ENCODE data around the gene GGA2.

Gene GGA2

DNA sequence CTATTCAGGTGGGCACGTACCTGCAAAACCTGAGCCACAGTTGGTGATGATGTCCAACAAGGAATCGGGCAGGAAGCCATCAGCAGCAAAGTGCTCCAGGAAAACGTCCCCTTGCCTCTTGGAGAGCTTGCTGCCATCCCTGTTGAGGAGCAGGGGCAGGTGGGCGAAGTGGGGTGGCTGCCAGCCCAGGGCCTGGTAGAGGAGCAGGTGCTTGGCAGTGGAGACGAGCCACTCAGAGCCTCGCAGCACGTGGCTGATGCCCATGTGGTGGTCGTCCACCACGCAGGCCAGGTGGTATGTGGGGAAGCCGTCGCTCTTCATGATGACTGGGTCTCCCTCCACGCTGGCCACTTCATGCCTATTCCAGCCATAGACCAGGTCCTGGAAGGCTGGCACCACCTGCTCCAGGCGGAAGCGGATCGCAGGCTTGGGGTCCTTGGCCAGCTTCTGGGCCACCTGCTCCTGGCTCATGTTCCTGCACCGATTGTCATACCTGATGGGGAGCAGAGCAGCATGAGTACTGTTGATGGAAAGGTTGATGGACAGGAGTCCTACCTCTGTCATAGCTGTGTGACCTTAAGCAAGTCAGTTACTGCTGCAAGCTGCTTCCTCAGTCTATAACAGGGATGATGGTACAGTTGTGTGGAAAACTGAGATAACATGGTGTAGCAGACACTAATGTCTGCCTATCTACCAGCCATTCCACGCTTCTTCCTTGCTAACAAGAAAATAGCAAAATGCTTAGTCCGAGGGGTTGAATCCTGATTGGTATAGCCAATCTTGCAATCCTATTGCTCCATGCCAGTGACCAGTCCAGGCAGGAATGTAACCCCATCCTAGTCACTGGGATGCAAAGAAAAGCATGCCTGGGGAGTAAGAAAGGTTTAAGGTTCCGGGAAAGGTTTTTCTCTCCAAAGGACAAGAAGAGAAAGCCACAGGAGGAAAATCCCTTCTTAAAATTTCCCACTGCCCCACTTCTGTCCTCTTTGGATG lies 24.9 kb upstream of the GGA2 start:
- TF ChIP-seq, protein P1, sequence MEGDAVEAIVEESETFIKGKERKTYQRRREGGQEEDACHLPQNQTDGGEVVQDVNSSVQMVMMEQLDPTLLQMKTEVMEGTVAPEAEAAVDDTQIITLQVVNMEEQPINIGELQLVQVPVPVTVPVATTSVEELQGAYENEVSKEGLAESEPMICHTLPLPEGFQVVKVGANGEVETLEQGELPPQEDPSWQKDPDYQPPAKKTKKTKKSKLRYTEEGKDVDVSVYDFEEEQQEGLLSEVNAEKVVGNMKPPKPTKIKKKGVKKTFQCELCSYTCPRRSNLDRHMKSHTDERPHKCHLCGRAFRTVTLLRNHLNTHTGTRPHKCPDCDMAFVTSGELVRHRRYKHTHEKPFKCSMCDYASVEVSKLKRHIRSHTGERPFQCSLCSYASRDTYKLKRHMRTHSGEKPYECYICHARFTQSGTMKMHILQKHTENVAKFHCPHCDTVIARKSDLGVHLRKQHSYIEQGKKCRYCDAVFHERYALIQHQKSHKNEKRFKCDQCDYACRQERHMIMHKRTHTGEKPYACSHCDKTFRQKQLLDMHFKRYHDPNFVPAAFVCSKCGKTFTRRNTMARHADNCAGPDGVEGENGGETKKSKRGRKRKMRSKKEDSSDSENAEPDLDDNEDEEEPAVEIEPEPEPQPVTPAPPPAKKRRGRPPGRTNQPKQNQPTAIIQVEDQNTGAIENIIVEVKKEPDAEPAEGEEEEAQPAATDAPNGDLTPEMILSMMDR (IDR thresholded peaks at IDR 0.05; ENCODE audit: control insufficient read depth, insufficient read depth, low read depth, low read length, missing control alignments), result no peak
- no peak overlapping the region for H3K4me3 ChIP-seq (ENCODE audit: control insufficient read depth, low read depth, low read length)
- DNase-seq (ENCODE audit: low read depth), result no peak

DNA sequence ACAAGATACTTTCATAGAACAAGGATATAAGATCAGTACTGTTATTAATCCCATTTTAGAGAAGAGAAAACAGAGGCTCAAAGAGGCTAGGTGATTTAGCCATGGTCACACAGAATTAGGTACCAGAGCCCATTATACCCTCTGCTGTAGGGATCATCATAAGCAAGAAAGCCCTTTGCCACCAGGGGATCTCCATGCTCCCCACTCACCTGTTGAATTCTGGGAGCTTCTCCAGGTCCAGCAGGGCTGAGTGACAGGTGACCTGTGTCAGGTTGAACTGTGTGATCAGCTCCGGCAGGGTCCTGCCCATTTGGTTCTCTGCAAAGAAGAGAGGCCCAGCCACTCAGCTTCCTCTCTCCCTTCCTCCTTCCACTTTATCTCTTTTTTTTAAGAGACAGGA lies 22.2 kb upstream of the GGA2 start:
- no peak overlapping the region for H3K4me3 ChIP-seq (ENCODE audit: control insufficient read depth, low read depth, low read length)
- TF ChIP-seq, protein P1 (IDR thresholded peaks at IDR 0.05; ENCODE audit: control insufficient read depth, insufficient read depth, low read depth, low read length, missing control alignments), result no peak
- no peak for DNase-seq (ENCODE audit: low read depth)

DNA sequence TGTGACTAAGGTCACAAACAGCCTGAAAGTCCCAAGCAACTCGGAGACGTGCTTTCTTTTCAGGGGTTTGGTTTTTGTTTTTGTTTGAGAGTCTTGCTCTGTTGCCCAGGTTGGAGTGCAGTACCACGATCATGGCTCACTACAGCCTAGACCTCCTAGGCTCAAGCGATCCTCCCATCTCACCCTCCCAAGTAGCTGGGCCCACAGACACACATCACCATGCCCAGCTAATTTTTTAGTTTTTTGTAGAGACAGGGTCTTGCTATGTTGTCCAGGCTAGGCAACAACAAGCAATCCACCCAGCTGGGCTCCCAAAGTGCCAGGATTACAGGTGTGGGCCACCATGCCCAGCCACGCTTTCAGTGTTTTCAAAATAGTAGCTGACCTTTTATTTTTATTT lies 19.8 kb upstream of the GGA2 start:
- no peak for DNase-seq (ENCODE audit: low read depth)
- TF ChIP-seq, protein P1 (IDR thresholded peaks at IDR 0.05; ENCODE audit: control insufficient read depth, insufficient read depth, low read depth, low read length, missing control alignments), result no peak
- H3K4me3 ChIP-seq (ENCODE audit: control insufficient read depth, low read depth, low read length), result no peak overlapping the region

GRCh38 chr16:23528644-23529310 lies 18.5 kb upstream of the GGA2 start:
- TF ChIP-seq, protein P1 (IDR thresholded peaks at IDR 0.05; ENCODE audit: control insufficient read depth, insufficient read depth, low read depth, low read length, missing control alignments), result no peak
- no peak for DNase-seq (ENCODE audit: low read depth)
- no peak overlapping the region for H3K4me3 ChIP-seq (ENCODE audit: control insufficient read depth, low read depth, low read length)

DNA sequence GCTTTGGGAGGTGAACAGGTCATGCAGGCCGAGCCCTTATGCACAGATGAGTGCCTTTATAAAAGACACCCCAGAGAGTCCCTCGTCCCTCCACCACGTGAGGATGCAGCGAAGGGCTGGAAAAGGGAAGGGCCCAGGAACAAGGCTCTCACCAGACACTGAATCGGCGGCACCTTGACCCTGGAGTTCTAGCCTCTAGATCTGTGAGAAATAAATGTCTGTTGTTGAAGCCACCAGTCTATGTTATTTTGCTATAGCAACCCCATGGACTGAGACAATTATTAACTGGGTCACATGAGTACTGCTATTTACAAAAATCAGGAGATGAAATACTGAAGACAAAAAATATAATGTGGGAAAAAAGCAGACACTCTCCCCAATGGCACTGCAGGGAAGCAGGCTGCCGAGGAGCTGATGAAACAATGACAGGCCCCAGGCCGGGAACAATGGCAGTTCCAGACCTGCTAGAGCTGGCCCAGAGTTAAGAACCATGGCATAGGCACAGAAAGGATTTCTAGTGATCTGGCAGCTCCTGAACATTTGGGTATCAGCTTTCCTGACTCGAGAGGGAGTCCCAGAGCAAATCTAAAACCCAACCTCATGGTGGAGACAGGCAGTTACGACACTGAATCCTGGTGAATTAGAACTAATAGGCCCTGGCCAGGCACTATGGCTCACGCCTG lies 17.8 kb upstream of the GGA2 start:
- no peak for DNase-seq (ENCODE audit: low read depth)
- TF ChIP-seq, protein P1 (IDR thresholded peaks at IDR 0.05; ENCODE audit: control insufficient read depth, insufficient read depth, low read depth, low read length, missing control alignments), result no peak

DNA sequence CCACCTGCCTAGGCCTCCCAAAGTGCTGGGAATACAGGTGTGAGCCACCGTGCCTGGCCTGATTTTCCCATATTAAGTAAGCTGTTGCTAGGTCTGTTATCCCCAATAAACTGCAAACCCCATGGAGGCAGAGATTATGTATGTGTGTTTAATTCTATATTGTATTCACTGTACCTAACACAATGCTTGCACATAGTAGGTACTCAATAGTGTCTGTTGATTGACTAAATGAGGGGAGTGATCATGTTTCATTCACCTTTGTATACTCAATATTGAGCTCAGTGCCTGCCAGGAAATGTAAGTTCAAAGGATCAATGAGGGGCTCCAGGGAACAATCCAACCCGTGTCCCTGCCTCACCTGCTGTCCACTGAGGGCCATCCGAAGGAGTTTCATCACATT lies 14.6 kb upstream of the GGA2 start:
- no peak overlapping the region for H3K4me3 ChIP-seq (ENCODE audit: control insufficient read depth, low read depth, low read length)
- DNase-seq (ENCODE audit: low read depth), result no peak
- TF ChIP-seq, protein P1 (IDR thresholded peaks at IDR 0.05; ENCODE audit: control insufficient read depth, insufficient read depth, low read depth, low read length, missing control alignments), result no peak

More for the DNA sequence above, 17.8 kb upstream of the GGA2 start:
- H3K4me3 ChIP-seq (ENCODE audit: control insufficient read depth, low read depth, low read length), result no peak overlapping the region
